ENCODE measurements around the gene BCCIP. TPM values are rescaled to one million over a fixed set of nuclear protein-coding genes. Genes with fewer than 3 reads are reported as not detected.

BCCIP gene
- total and polyA plus RNA-seq, 5 donors, result 44.5 to 61.2 (median 50.9) TPM

- WGBS, result under 1% methylated on average over 20 of the region's 20 CpGs
- H3K27ac ChIP-seq (ENCODE audit: low read length), result peak overlapping the region; percentile 82
- no peak for DNase-seq
- H3K4me1 ChIP-seq (ENCODE audit: control insufficient read depth, insufficient read depth, low read length), result peaks cover 6% of the 10 kb centered on the region
- ATAC-seq, result peak in 1 of 2 donors; percentile 24
- H3K4me3 ChIP-seq (ENCODE audit: low read length), result peak overlapping the region; percentile 84
- no peaks in the 10 kb centered on the region for H3K27me3 ChIP-seq (ENCODE audit: control insufficient read depth, insufficient read depth)
- intact Hi-C loops (cut with DNase I), result no loop called here
- H3K9me3 ChIP-seq (ENCODE audit: control insufficient read depth, low read length), result no peaks in the 10 kb centered on the region
Measured at GRCh38 chr10:125823663-125824251, 411 bp downstream of the BCCIP start.

GRCh38 chr10:125824736-125825135 lies 1.4 kb downstream of the BCCIP start:
- WGBS, result 73% methylated on average over 1 of the region's 1 CpG
- DNase-seq, result no peak
- H3K9me3 ChIP-seq (ENCODE audit: control insufficient read depth, low read length), result no peaks in the 10 kb centered on the region
- no peak for ATAC-seq
- no peaks in the 10 kb centered on the region for H3K27me3 ChIP-seq (ENCODE audit: control insufficient read depth, insufficient read depth)
- H3K4me1 ChIP-seq (ENCODE audit: control insufficient read depth, insufficient read depth, low read length), result peaks cover 6% of the 10 kb centered on the region
- H3K4me3 ChIP-seq (ENCODE audit: low read length), result peak overlapping the region; percentile 84
- intact Hi-C loops (cut with DNase I), result no loop called here
- H3K27ac ChIP-seq (ENCODE audit: low read length), result no peak overlapping the region

- intact Hi-C loops (cut with DNase I), result no loop called here
- Histone ChIP-seq H3K4me1 (ENCODE audit: control insufficient read depth, insufficient read depth, low read length) (peaks cover 3% of the 10 kb centered on the region), H3K27ac (ENCODE audit: low read length) (no peak overlapping the region), H3K9me3 (ENCODE audit: control insufficient read depth, low read length) (no peaks in the 10 kb centered on the region), H3K4me3 (ENCODE audit: low read length) (no peak overlapping the region), H3K27me3 (ENCODE audit: control insufficient read depth, insufficient read depth) (no peaks in the 10 kb centered on the region)
- 77% methylated on average over 2 of the region's 2 CpGs for WGBS
- no peak for DNase-seq
- ATAC-seq, result no peak
Measured at GRCh38 chr10:125827133-125827532, 3.8 kb downstream of the BCCIP start.

- WGBS, result 93% methylated on average over 5 of the region's 5 CpGs
- no peaks in the 10 kb centered on the region for H3K27me3 ChIP-seq (ENCODE audit: control insufficient read depth, insufficient read depth)
- no peaks in the 10 kb centered on the region for H3K9me3 ChIP-seq (ENCODE audit: control insufficient read depth, low read length)
- no peak overlapping the region for H3K27ac ChIP-seq (ENCODE audit: low read length)
- intact Hi-C loops (cut with DNase I), result no loop called here
- no peak for DNase-seq
- H3K4me1 ChIP-seq (ENCODE audit: control insufficient read depth, insufficient read depth, low read length), result peaks cover 3% of the 10 kb centered on the region
- H3K4me3 ChIP-seq (ENCODE audit: low read length), result no peak overlapping the region
- ATAC-seq, result no peak
Measured at GRCh38 chr10:125828311-125828710, 5.0 kb downstream of the BCCIP start.

GRCh38 chr10:125836746-125837145 lies 13.4 kb downstream of the BCCIP start:
- no peak for DNase-seq
- intact Hi-C loops (cut with DNase I), result no loop called here
- Histone ChIP-seq H3K27ac (ENCODE audit: low read length) (no peak overlapping the region), H3K4me1 (ENCODE audit: control insufficient read depth, insufficient read depth, low read length) (no peaks in the 10 kb centered on the region), H3K4me3 (ENCODE audit: low read length) (no peak overlapping the region), H3K27me3 (ENCODE audit: control insufficient read depth, insufficient read depth) (no peaks in the 10 kb centered on the region), H3K9me3 (ENCODE audit: control insufficient read depth, low read length) (no peaks in the 10 kb centered on the region)
- WGBS, result 80% methylated on average over 2 of the region's 2 CpGs
- no peak for ATAC-seq

- ATAC-seq, result no peak
- intact Hi-C loops (cut with DNase I), result no loop called here
- no peak overlapping the region for H3K27ac ChIP-seq (ENCODE audit: low read length)
- no peaks in the 10 kb centered on the region for H3K9me3 ChIP-seq (ENCODE audit: control insufficient read depth, low read length)
- no peak overlapping the region for H3K4me3 ChIP-seq (ENCODE audit: low read length)
- no peaks in the 10 kb centered on the region for H3K4me1 ChIP-seq (ENCODE audit: control insufficient read depth, insufficient read depth, low read length)
- 82% methylated on average over 9 of the region's 9 CpGs for WGBS
- H3K27me3 ChIP-seq (ENCODE audit: control insufficient read depth, insufficient read depth), result no peaks in the 10 kb centered on the region
- peak in 1 of 3 donors; percentile 7 for DNase-seq
Measured at GRCh38 chr10:125838802-125839575, 15.6 kb downstream of the BCCIP start.

- H3K27me3 ChIP-seq (ENCODE audit: control insufficient read depth, insufficient read depth), result no peaks in the 10 kb centered on the region
- H3K9me3 ChIP-seq (ENCODE audit: control insufficient read depth, low read length), result no peaks in the 10 kb centered on the region
- WGBS, result 92% methylated on average over 9 of the region's 9 CpGs
- H3K4me1 ChIP-seq (ENCODE audit: control insufficient read depth, insufficient read depth, low read length), result no peaks in the 10 kb centered on the region
- no peak overlapping the region for H3K4me3 ChIP-seq (ENCODE audit: low read length)
- H3K27ac ChIP-seq (ENCODE audit: low read length), result no peak overlapping the region
- ATAC-seq, result no peak
- intact Hi-C loops (cut with DNase I), result no loop called here
- DNase-seq, result no peak
Measured at GRCh38 chr10:125840406-125840805, 17.1 kb downstream of the BCCIP start.

GRCh38 chr10:125840955-125841354 lies 17.6 kb downstream of the BCCIP start:
- Histone ChIP-seq H3K9me3 (ENCODE audit: control insufficient read depth, low read length) (no peaks in the 10 kb centered on the region), H3K27me3 (ENCODE audit: control insufficient read depth, insufficient read depth) (no peaks in the 10 kb centered on the region), H3K27ac (ENCODE audit: low read length) (no peak overlapping the region), H3K4me1 (ENCODE audit: control insufficient read depth, insufficient read depth, low read length) (no peaks in the 10 kb centered on the region), H3K4me3 (ENCODE audit: low read length) (no peak overlapping the region)
- intact Hi-C loops (cut with DNase I), result no loop called here
- WGBS, result 92% methylated on average over 3 of the region's 3 CpGs
- ATAC-seq (no peak), DNase-seq (no peak)

GRCh38 chr10:125843603-125844329 lies 20.4 kb downstream of the BCCIP start:
- H3K4me1 ChIP-seq (ENCODE audit: control insufficient read depth, insufficient read depth, low read length), result no peaks in the 10 kb centered on the region
- DNase-seq (no peak), ATAC-seq (no peak)
- no peak overlapping the region for H3K4me3 ChIP-seq (ENCODE audit: low read length)
- intact Hi-C loops (cut with DNase I), result no loop called here
- H3K27ac ChIP-seq (ENCODE audit: low read length), result no peak overlapping the region
- WGBS, result 87% methylated on average over 9 of the region's 9 CpGs
- H3K9me3 ChIP-seq (ENCODE audit: control insufficient read depth, low read length), result no peaks in the 10 kb centered on the region
- H3K27me3 ChIP-seq (ENCODE audit: control insufficient read depth, insufficient read depth), result no peaks in the 10 kb centered on the region

- ATAC-seq (peak; percentile 25 to 43), DNase-seq (no peak)
- H3K27ac ChIP-seq (ENCODE audit: low read length), result no peak overlapping the region
- H3K27me3 ChIP-seq (ENCODE audit: control insufficient read depth, insufficient read depth), result no peaks in the 10 kb centered on the region
- H3K4me1 ChIP-seq (ENCODE audit: control insufficient read depth, insufficient read depth, low read length), result no peaks in the 10 kb centered on the region
- no peaks in the 10 kb centered on the region for H3K9me3 ChIP-seq (ENCODE audit: control insufficient read depth, low read length)
- intact Hi-C loops (cut with DNase I), result no loop called here
- H3K4me3 ChIP-seq (ENCODE audit: low read length), result no peak overlapping the region
- 66% methylated on average over 7 of the region's 7 CpGs for WGBS
Measured at GRCh38 chr10:125844751-125845221, 21.4 kb downstream of the BCCIP start.

- intact Hi-C loops (cut with DNase I), result no loop called here
- no peaks in the 10 kb centered on the region for H3K9me3 ChIP-seq (ENCODE audit: control insufficient read depth, low read length)
- DNase-seq (no peak), ATAC-seq (peak in 1 of 2 donors; percentile 8)
- 91% methylated on average over 11 of the region's 11 CpGs for WGBS
- no peaks in the 10 kb centered on the region for H3K4me1 ChIP-seq (ENCODE audit: control insufficient read depth, insufficient read depth, low read length)
- no peak overlapping the region for H3K27ac ChIP-seq (ENCODE audit: low read length)
- no peak overlapping the region for H3K4me3 ChIP-seq (ENCODE audit: low read length)
- H3K27me3 ChIP-seq (ENCODE audit: control insufficient read depth, insufficient read depth), result no peaks in the 10 kb centered on the region
Measured at GRCh38 chr10:125845617-125846016, 22.3 kb downstream of the BCCIP start.

Data from right cardiac atrium (tissue), 5 donors.